GM21528 (cell line): ENCODE results near the gene OR5AC2.

ENCODE experiments used
- ATAC-seq: cut with Tn5 transposase; IDR thresholded peaks from one replicate; pipeline ENCODE4 v1.9.1; 2021; ENCODE audit warnings: mild to moderate bottlenecking, moderate library complexity; ENCODE audit not compliant: unreplicated experiment, low FRiP score

The OR5AC2 gene

GRCh38 chr3:98086873-98087272 is at the start of gene OR5AC2:
Gene OR5AC2, plus strand, starts transcription at chr3:98087173. Its CDS starts 0 bp downstream, at chr3:98087173.
- no peak for ATAC-seq

DNA sequence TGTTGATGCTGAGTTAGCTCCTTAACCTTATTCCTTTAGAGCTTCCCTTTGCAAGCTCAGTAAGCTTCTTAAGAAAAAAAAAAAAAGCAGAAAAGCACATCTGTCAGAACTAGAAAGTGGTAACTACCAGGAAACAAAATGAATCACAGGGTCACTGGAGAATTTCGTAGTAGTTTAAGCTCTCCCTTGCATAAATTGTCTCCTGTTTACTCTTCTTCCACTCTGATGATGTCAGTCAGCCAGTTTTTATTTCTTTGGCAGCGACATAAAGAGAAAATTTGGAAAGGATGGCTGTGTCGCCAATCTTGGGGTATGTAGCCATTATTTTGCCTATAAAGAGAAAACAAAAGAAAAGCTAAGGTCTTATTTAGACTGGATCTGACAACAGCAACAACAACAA is 48.7 kb upstream of the OR5AC2 start:
- ATAC-seq: no peak

DNA sequence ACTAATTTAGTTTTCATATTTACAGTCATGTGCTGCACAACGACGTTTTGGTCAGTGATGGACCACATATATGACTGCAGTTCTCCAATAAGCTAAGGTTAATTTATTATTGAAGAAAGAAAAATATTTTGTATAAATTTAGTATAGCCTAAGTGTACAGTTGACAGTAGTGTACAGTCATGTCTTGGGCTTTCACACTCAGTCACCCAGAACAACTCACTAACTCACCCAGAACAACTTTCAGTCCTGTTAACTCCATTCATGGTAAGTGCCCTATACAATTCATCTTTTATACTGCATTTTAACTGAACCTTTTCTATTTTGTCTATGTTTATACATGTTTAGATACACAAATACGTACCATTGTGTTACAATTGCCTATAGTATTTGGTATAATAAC is 48.1 kb upstream of the OR5AC2 start:
- no peak for ATAC-seq

GRCh38 chr3:98039322-98040024 is 47.5 kb upstream of the OR5AC2 start:
- peak; percentile 95 for ATAC-seq

GRCh38 chr3:98041350-98041749 is 45.6 kb upstream of the OR5AC2 start:
- no peak for ATAC-seq

- ATAC-seq: no peak
Measured at GRCh38 chr3:98048586-98048985, 38.4 kb upstream of the OR5AC2 start.

GRCh38 chr3:98049271-98049670 is 37.7 kb upstream of the OR5AC2 start:
- ATAC-seq: no peak

DNA sequence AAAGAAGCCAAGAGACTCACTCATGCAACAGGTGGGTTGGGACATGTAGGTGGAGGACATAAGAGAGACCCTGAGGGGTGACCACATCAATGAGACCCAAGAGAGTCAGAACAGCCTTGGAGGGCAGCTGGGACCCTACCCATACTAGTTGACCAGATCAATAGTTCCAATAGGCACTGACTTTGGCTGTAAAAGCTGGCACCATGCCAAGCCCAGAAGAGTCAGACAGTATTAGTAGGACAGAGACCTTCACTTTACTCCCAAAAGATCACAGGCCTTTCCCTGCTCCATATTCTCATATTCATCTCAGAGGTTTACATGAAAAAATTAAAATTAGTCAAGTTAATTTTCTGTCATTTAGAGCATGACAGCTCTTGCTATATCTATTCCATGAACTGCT is 30.9 kb upstream of the OR5AC2 start:
- no peak for ATAC-seq

DNA sequence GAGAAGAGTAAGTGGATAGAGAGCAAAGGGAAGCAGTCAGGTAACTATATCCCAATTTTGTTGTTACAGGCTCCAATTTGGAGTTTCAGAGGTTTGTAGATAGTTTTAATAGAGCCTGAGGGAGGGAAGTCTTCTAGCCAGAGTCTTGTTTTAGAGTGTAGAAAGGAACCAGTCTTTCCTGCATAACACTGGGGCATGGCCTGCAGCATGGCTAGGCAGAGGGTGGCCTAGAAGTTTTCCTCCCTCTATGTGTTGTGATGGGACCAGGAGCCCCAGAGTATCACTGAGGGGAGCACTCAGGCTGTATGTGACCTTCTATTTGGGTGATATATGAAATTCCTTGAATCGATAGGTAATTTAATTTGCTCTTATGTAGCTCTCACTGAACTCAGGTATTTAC is 29.3 kb upstream of the OR5AC2 start:
- no peak for ATAC-seq

DNA sequence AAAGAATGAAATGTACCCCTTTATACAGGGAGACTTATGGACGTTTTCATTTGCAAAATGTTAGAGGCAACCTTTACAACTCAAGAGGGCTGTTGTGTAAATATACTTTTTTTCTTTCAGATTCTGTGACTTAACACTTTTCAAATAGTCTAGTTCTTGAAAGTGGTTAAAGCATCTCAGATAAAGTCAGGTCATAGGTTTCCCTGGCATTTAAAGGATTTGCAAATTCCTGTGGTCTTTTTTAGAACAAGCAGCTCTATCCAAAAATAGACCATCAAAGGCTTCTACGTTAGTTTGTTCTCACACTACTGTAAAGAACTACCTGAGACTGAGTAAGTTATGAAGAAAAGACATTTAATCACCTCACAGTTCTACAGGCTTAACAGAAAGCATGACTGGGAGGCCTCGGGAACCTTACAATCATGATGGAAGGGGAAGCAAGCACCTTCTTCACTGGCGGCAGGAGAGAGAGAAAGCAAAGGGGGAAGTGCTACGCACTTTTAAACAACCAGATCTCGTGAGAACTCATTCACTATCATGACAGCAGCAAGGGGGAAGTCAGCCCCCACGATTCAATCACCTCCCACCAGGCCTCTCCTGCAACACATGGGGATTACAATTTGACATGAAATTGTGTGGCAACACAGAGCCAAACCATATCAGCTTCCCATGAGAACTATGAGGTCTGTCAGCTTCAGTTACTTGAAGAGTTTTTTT is 28.6 kb upstream of the OR5AC2 start:
- ATAC-seq: no peak

- ATAC-seq: no peak
Measured at GRCh38 chr3:98068824-98069223, 18.1 kb upstream of the OR5AC2 start.

GRCh38 chr3:98070840-98071239 is 16.1 kb upstream of the OR5AC2 start:
- no peak for ATAC-seq

GRCh38 chr3:98073486-98073885 is 13.5 kb upstream of the OR5AC2 start:
- no peak for ATAC-seq

- no peak for ATAC-seq
Measured at GRCh38 chr3:98095882-98096281, 8.9 kb downstream of the OR5AC2 start.

DNA sequence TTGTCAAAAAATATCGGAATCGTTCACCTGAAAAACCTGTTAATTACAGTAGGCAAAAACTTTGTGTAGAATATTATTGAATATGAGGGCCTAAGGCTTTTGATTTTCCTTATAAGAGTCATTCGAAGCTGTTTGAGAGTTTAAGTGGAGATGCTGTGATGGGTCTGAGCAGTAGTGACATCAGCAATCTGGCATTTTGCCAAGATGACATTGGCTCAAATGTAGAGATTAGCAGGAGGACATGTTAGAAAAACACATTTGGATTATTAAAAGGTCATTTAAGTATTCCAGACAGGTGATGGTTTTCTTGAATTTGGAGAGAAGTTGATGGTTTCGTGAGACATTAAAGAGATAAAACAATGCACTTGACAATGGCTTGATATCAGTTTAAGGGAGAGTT is 12.9 kb downstream of the OR5AC2 start:
- no peak for ATAC-seq

DNA sequence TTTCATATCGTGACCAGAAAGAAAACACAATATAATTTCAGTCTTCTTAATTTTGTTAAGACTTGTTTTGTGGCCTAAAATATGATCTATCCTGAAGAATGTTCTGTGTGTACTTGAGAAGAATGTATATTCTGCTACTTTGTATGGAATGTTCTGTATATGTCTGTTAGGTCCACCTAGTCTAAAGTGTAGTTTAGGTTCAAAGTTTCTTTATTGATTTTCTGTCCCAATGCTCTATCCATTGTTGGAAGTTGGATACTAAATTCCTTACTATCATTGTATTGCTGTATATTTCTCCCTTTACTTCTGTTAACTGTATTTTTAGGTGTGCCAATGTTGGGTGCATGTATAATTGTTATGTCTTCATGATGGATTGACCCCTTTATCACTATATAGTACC is 21.2 kb downstream of the OR5AC2 start:
- no peak for ATAC-seq

DNA sequence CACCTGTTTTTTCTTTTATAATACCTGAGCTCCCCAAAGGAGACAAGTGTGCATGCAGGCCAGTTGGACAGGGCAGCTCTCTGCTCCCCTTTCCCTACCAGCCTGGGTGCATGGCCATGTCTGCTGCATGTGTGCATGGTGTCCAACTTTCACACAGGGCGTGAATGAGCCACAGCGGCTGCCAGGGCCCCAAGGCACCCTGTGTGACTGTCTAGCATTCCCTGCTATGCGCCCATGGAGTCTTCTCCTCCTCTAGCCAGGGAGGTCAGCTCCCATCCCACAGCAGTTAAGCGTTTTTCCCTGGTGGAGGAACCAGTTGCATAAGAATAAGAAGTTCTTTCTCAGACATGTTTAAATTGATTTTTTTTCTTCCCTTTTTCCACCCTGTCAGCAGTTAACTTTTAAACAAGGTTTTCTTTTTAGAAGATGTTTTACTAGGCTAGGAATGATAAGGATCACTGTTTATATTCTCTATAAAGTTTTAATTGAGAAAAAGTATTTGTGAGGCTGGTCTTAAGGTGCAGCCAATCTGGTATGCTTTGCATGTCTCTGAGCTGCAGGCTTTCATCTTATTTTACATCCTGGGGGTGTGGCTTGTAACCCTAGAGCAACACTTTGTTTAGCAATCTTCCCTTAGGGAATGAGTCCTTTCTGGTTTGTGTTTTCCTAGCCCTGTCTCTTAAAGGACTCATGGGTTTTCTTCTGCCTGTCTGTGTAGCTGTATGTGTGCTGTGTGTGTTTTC is 23.0 kb downstream of the OR5AC2 start:
- ATAC-seq: no peak

DNA sequence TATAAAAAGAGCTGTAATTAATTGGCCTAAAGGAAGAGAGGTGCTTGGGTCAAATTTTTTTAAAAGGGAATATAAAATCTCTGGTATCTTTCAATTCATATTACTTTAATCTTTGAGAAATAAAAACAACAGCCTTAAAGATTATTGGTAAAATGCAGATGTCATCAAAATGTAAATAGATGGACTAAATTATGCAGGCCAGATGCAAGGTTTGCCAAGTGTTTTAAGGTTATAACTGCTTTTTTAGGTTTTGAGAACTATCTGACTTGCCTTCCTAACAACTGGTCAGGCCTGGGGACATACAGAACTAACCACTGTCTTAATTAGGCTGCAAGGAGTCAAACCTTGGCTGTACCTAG is 23.6 kb downstream of the OR5AC2 start:
- ATAC-seq: no peak

GRCh38 chr3:98114264-98114663 is 27.3 kb downstream of the OR5AC2 start:
- ATAC-seq: no peak

GRCh38 chr3:98115717-98116116 is 28.7 kb downstream of the OR5AC2 start:
- ATAC-seq: no peak

DNA sequence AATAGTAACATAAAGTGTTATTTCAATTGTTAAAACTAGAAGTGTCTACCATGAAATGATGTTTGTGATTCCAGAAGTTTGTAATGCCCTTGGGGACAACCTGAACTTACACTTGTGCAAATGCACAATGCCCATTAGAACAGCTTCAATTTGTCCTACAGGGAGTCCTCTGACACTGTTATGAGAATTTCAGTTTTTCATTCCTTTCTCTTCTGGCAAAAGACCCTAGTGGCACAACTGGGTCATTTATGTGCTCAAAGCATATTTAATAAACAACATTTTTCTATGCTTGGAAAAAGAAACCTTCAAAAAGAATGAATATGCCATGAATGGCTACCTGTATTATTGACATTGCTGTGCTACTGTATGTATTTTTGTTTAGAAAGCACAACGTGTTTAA is 43.4 kb downstream of the OR5AC2 start, which contains the start of gene OR5H1:
OR5H1 (plus strand) TSS at position 301 of the 400 bp plus-strand sequence. CDS start 1,977 bp downstream, outside the sequence.
- no peak for ATAC-seq
